Mesenchymal stem cell (in vitro differentiated cells and primary cell): ENCODE measurements around the gene KLF16.

Experiments used
- DNase-seq: peaks from one replicate; pipeline ENCODE4 v3.0.0-alpha.2; 2013
- H2AFZ ChIP-seq: one replicate; pipeline ENCODE4 v1.6.1; 2013; ENCODE audit warnings: low read depth, mild to moderate bottlenecking, control low read depth, inconsistent platforms, low read length, moderate library complexity
- H2AK5ac ChIP-seq: 2 replicates; pipeline ENCODE4 v1.6.1; 2013; ENCODE audit warnings: low read length, moderate library complexity, mild to moderate bottlenecking, inconsistent platforms; ENCODE audit not compliant: severe bottlenecking
- H2BK120ac ChIP-seq: one replicate; pipeline ENCODE4 v1.6.1; 2013; ENCODE audit warnings: low read depth, mild to moderate bottlenecking, inconsistent platforms, low read length, moderate library complexity
- H2BK12ac ChIP-seq, 2 experiments: one replicate each; pipeline ENCODE4 v1.6.1; 2013; ENCODE audit warnings: inconsistent platforms in 2 of 2, low read length in 2 of 2, mild to moderate bottlenecking in 2 of 2, moderate library complexity in 2 of 2, control low read depth in 1 of 2
- H2BK15ac ChIP-seq: one replicate; pipeline ENCODE4 v1.6.1; 2013; ENCODE audit warnings: mild to moderate bottlenecking, low read depth, inconsistent platforms; ENCODE audit not compliant: poor library complexity, severe bottlenecking
- H2BK5ac ChIP-seq: 2 replicates; pipeline ENCODE4 v1.6.1; 2013; ENCODE audit warnings: low read depth, mild to moderate bottlenecking, low read length, control low read depth, inconsistent platforms; ENCODE audit not compliant: poor library complexity, severe bottlenecking
- H3K14ac ChIP-seq, 2 experiments: one replicate each; pipeline ENCODE4 v1.6.1; 2013; ENCODE audit warnings: inconsistent platforms in 2 of 2, low read length in 2 of 2, control low read depth in 1 of 2, mild to moderate bottlenecking in 1 of 2, moderate library complexity in 1 of 2
- H3K18ac ChIP-seq, 2 experiments: one replicate each; pipeline ENCODE4 v1.6.1; 2013; ENCODE audit warnings: inconsistent platforms in 2 of 2, low read length in 2 of 2, control low read depth in 1 of 2, low read depth in 1 of 2, mild to moderate bottlenecking in 1 of 2
- H3K23ac ChIP-seq, 2 experiments: one replicate each; pipeline ENCODE4 v1.6.1; 2013; ENCODE audit warnings: inconsistent platforms in 2 of 2, low read length in 2 of 2, mild to moderate bottlenecking in 2 of 2, moderate library complexity in 2 of 2, control low read depth in 1 of 2
- H3K27ac ChIP-seq: 2 replicates; pipeline ENCODE4 v1.5.1; 2013; ENCODE audit warnings: mild to moderate bottlenecking, moderate library complexity, low read length, control low read depth, inconsistent platforms; ENCODE audit not compliant: poor library complexity, severe bottlenecking
- H3K27me3 ChIP-seq, 2 experiments: 2 replicates each; pipeline versions ENCODE4 v1.6.1 to v1.7.0; 2013; ENCODE audit warnings: low read length in 2 of 2, mild to moderate bottlenecking in 2 of 2, moderate library complexity in 2 of 2, control low read depth in 1 of 2, inconsistent platforms in 1 of 2; ENCODE audit not compliant: control insufficient read depth in 1 of 2, insufficient read depth in 1 of 2
- H3K36me3 ChIP-seq, 2 experiments: 2 replicates each; pipeline versions ENCODE4 v1.6.1 to v1.7.0; 2013; ENCODE audit warnings: low read length in 2 of 2, control low read depth in 1 of 2, inconsistent platforms in 1 of 2, low read depth in 1 of 2, mild to moderate bottlenecking in 1 of 2; ENCODE audit not compliant: insufficient read depth in 2 of 2, control insufficient read depth in 1 of 2
- H3K4ac ChIP-seq, 2 experiments: one replicate each; pipeline ENCODE4 v1.6.1; 2013; ENCODE audit warnings: inconsistent platforms in 2 of 2, low read length in 2 of 2, mild to moderate bottlenecking in 2 of 2, moderate library complexity in 2 of 2, control low read depth in 1 of 2, low read depth in 1 of 2
- H3K4me1 ChIP-seq: 2 replicates; pipeline ENCODE4 v1.6.1; 2013; ENCODE audit warnings: low read depth, low read length, control low read depth; ENCODE audit not compliant: control insufficient read depth, insufficient read depth
- H3K4me2 ChIP-seq: 2 replicates; pipeline ENCODE4 v1.6.1; 2013; ENCODE audit warnings: low read length, mild to moderate bottlenecking, inconsistent platforms; ENCODE audit not compliant: poor library complexity, severe bottlenecking
- H3K4me3 ChIP-seq, 2 experiments: 2 replicates each; pipeline versions ENCODE4 v1.5.1 to v1.7.0; 2013; ENCODE audit warnings: low read length in 2 of 2, mild to moderate bottlenecking in 2 of 2, control low read depth in 1 of 2, low read depth in 1 of 2; ENCODE audit not compliant: insufficient read depth in 1 of 2
- H3K79me1 ChIP-seq: replicated peaks from 2 replicates; pipeline ENCODE4 v1.6.1; 2013; ENCODE audit warnings: mild to moderate bottlenecking, control low read depth, low read length, inconsistent platforms; ENCODE audit not compliant: poor library complexity, severe bottlenecking
- H3K9ac ChIP-seq: 2 replicates; pipeline ENCODE4 v1.7.0; 2013; ENCODE audit warnings: mild to moderate bottlenecking, low read length, moderate library complexity
- H3K9me3 ChIP-seq: 2 replicates; pipeline ENCODE4 v1.7.0; 2013; ENCODE audit warnings: mild to moderate bottlenecking, low read length; ENCODE audit not compliant: control insufficient read depth
- H4K8ac ChIP-seq: one replicate; pipeline ENCODE4 v1.6.1; 2013; ENCODE audit warnings: inconsistent platforms, mild to moderate bottlenecking, low read length, moderate library complexity
- H4K91ac ChIP-seq: one replicate; pipeline ENCODE4 v1.6.1; 2013; ENCODE audit warnings: mild to moderate bottlenecking, low read length, inconsistent platforms
- WGBS: methylation state at CpG from one replicate; pipeline ENCODE4 v1.1.7; 2013; ENCODE audit warnings: mixed read lengths; 5-methylcytosine and 5-hydroxymethylcytosine counted together

The KLF16 gene

GRCh38 chr19:1808395-1808731 is 55.0 kb downstream of the KLF16 start:
- no peak overlapping the region for H3K9ac ChIP-seq
- no peaks in the 10 kb centered on the region for H3K9me3 ChIP-seq
- H2BK120ac ChIP-seq = no peak overlapping the region
- no peak overlapping the region for H2BK15ac ChIP-seq
- no peak overlapping the region for H3K27ac ChIP-seq
- H2BK5ac ChIP-seq = no peak overlapping the region
- H3K27me3 ChIP-seq = peaks cover 0 to 4% of the 10 kb centered on the region in 2 experiments
- no peak overlapping the region for H3K4ac ChIP-seq
- no peak overlapping the region for H3K23ac ChIP-seq
- no peak overlapping the region for H3K14ac ChIP-seq
- H3K18ac ChIP-seq = no peak overlapping the region
- H2BK12ac ChIP-seq = no peak overlapping the region
- no peak overlapping the region for H4K8ac ChIP-seq
- H3K79me1 ChIP-seq = no peaks in the 10 kb centered on the region
- peaks cover 0 to 35% of the 10 kb centered on the region in 2 experiments for H3K36me3 ChIP-seq
- 96% methylated on average over 2 of the region's 2 CpGs for WGBS
- H3K4me1 ChIP-seq = peaks cover 21% of the 10 kb centered on the region
- no peak overlapping the region for H3K4me2 ChIP-seq
- no peak overlapping the region for H2AK5ac ChIP-seq
- no peak overlapping the region for H4K91ac ChIP-seq
- H2AFZ ChIP-seq = no peak overlapping the region
- no peak for DNase-seq
- H3K4me3 ChIP-seq = no peak overlapping the region

GRCh38 chr19:1807695-1808394 is 55.5 kb downstream of the KLF16 start:
- Histone ChIP-seq H3K79me1 (no peaks in the 10 kb centered on the region), H2BK5ac (no peak overlapping the region), H2AFZ (no peak overlapping the region), H3K9ac (no peak overlapping the region), H3K18ac (no peak overlapping the region), H3K4me2 (no peak overlapping the region), H3K27ac (no peak overlapping the region), H3K27me3 (peaks cover 0 to 4% of the 10 kb centered on the region in 2 experiments), H4K8ac (no peak overlapping the region), H2BK12ac (no peak overlapping the region), H2AK5ac (no peak overlapping the region), H2BK15ac (no peak overlapping the region), H4K91ac (no peak overlapping the region), H3K14ac (no peak overlapping the region), H2BK120ac (no peak overlapping the region), H3K4me1 (peaks cover 16% of the 10 kb centered on the region), H3K4me3 (no peak overlapping the region), H3K36me3 (peaks cover 0 to 39% of the 10 kb centered on the region in 2 experiments), H3K23ac (no peak overlapping the region), H3K4ac (no peak overlapping the region), H3K9me3 (no peaks in the 10 kb centered on the region)
- 89% methylated on average over 29 of the region's 30 CpGs for WGBS
- no peak for DNase-seq

GRCh38 chr19:1807030-1807694 is 56.2 kb downstream of the KLF16 start:
- Histone ChIP-seq H3K23ac (no peak overlapping the region), H3K79me1 (no peaks in the 10 kb centered on the region), H2BK120ac (no peak overlapping the region), H3K4me2 (no peak overlapping the region), H3K4me3 (no peak overlapping the region), H2BK5ac (no peak overlapping the region), H3K9me3 (no peaks in the 10 kb centered on the region), H3K14ac (no peak overlapping the region), H4K91ac (no peak overlapping the region), H3K4me1 (peaks cover 15% of the 10 kb centered on the region), H3K9ac (no peak overlapping the region), H3K27me3 (peaks cover 0 to 4% of the 10 kb centered on the region in 2 experiments), H3K18ac (no peak overlapping the region), H2AFZ (no peak overlapping the region), H3K4ac (no peak overlapping the region), H3K36me3 (peaks cover 0 to 45% of the 10 kb centered on the region in 2 experiments), H2BK12ac (no peak overlapping the region), H4K8ac (no peak overlapping the region), H3K27ac (no peak overlapping the region), H2BK15ac (no peak overlapping the region), H2AK5ac (no peak overlapping the region)
- 86% methylated on average over 28 of the region's 28 CpGs for WGBS
- DNase-seq = no peak

- no peak overlapping the region for H3K14ac ChIP-seq
- no peak overlapping the region for H3K18ac ChIP-seq
- peaks cover 0 to 45% of the 10 kb centered on the region in 2 experiments for H3K36me3 ChIP-seq
- no peak overlapping the region for H2AFZ ChIP-seq
- H3K9ac ChIP-seq = no peak overlapping the region
- H3K9me3 ChIP-seq = no peaks in the 10 kb centered on the region
- no peak overlapping the region for H3K4ac ChIP-seq
- no peak overlapping the region for H3K23ac ChIP-seq
- no peak overlapping the region for H3K4me2 ChIP-seq
- no peak overlapping the region for H3K4me3 ChIP-seq
- H2BK5ac ChIP-seq = no peak overlapping the region
- no peak overlapping the region for H2BK15ac ChIP-seq
- no peak overlapping the region for H2BK120ac ChIP-seq
- H3K27me3 ChIP-seq = peaks cover 0 to 4% of the 10 kb centered on the region in 2 experiments
- no peak overlapping the region for H4K8ac ChIP-seq
- no peak overlapping the region for H3K27ac ChIP-seq
- no peak overlapping the region for H2AK5ac ChIP-seq
- H4K91ac ChIP-seq = no peak overlapping the region
- 91% methylated on average over 45 of the region's 45 CpGs for WGBS
- no peaks in the 10 kb centered on the region for H3K79me1 ChIP-seq
- H3K4me1 ChIP-seq = peaks cover 9% of the 10 kb centered on the region
- H2BK12ac ChIP-seq = no peak overlapping the region
- no peak for DNase-seq
Measured at GRCh38 chr19:1806184-1807029, 57.0 kb downstream of the KLF16 start.
